GM18498 (cell line): ENCODE data around the gene CAPN11.

Source experiments
- ATAC-seq: cut with Tn5 transposase; IDR thresholded peaks from one replicate; pipeline ENCODE4 v1.9.1; 2021; ENCODE audit warnings: mild to moderate bottlenecking, moderate library complexity; ENCODE audit not compliant: unreplicated experiment

Gene CAPN11

DNA sequence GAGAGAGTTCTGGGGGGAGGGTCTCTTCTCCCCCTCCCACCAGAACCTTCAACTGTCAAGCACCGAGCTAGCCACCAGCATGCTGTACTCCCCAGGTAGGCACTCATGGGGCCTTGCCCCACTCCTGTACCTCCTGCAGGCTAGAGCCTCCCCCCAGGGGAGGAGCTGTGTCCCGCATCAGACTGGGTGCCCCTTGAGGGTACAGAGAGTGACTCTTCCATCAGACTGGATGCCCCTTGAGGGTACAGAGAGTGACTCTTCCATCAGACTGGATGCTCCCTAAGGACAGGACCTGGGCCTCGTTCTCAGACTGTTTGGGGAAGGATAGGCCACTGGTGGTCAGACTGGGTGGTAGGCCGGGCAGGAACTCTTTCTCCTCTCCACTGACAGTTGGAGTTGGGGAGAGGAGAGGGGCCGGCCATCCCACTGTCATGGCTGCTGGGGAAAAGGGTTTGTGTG, at the start of gene CAPN11:
Gene CAPN11 (plus strand): TSS at position 51 of the 459 bp plus-strand sequence. CDS start 29 bp downstream, at position 80.
- no peak for ATAC-seq

DNA sequence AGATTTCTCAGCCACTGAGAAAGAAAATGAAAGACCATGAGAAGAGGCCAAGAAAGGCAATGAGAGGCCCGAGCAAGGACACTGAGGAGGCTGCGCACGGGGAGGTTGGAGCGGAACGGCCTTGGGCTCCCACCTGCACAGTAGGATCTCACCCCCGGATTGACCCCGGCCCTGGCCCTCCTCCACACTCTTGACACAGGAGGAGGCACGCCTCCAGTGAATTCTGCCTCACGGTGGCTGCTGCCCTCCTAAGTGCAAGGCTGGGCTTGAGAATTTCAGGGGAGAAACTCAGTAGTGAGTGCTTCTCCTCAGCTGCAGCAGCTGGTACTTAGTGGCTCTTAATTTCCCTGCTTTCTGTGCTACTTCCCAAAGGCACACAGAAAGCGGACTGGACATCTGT, 49.4 kb upstream of the CAPN11 start:
- ATAC-seq: no peak

DNA sequence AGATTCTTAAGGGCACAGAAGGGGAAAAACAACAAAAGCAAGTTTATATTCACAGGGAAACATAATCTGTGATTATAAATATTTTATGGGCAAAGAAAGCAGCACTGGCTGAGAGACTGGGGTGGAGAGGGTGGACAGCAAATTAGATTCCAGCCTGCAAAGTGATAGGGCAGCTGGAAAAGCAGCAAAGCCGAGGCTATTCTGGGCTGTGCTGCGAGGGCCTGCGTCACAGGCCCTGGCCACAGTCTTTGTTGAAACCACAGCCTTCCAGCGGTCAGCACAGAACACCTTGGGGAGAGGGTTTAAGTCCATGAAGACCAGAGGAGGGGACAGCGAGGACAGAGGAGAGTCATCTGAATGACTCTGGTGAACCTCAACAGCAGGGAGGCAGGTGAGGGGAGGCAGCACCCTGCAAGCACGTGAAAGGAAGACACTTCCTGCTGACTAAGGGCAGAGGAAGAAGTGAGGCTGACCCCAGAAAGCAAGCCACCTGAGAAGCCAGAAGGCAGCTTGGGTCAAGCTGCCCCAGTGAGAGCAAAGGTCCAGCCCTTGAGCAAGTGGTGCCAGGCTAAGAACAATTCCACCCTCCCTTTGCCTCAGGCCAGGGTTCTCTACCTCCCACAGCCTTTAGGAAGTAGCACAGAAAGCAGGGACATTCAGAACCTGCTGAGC, 48.5 kb upstream of the CAPN11 start:
- no peak for ATAC-seq

DNA sequence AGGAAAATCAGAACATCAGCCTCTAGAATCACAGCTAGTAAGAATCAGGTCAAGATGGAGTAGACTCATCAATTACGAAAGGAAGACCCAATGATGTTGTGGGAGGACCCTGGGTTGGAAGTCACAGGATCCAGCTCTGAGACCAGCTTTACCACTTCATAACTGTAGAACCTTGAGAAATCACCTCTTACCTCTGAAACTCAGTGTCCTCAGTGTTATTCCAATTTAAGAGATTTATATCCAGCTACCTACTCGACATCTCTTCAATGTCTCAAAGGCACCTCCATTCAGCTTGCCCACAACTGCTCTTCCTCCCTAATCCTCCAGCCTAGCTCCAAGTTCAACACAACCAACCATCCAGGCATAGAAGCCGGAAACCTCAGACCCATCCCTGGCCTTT, 47.7 kb upstream of the CAPN11 start:
- ATAC-seq: no peak

DNA sequence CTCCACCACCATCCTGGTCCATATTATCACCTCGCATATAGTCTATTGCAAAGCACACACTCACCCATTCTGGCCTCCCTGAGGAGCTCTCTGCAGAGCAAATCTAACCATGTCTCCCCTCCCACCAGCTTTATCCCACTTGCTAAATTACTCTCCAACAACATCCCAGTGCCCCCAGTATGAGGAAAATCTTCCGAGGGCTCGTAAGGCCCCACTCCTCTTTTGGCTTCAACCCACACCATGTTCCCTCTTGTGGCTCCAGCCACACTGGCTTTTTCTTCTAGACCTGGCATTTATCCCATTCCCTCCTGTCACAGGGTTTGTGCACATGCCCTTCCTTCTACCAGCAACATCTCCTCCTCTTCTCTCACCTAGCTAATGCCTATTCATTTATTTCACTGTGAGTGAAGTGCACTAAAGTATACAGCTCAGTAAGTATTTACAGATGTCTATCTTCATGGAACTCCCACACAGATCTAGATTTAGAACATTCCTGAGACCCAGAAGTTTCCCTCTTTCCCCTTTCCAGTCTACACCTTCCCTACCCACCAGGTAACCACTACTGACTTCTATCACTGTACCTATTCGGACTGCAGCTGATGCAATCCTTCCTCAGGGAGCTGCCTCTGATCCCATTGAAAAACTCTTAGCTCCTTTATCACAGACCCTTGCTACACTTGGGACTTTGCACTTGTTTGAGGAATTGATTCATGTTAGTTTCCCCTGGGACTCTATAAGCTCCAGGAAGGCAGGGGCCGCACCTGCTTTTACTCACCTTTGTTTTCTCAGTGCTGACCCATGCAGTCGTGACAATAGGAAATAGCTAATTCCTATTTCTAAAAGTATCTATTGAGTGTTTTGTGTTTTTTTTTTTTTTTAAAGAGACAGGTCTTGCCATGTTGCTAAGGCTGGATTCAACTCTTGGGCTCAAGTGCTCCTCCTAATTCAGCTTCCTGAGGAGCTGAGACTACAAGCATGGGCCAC, 46.9 kb upstream of the CAPN11 start:
- ATAC-seq: no peak

DNA sequence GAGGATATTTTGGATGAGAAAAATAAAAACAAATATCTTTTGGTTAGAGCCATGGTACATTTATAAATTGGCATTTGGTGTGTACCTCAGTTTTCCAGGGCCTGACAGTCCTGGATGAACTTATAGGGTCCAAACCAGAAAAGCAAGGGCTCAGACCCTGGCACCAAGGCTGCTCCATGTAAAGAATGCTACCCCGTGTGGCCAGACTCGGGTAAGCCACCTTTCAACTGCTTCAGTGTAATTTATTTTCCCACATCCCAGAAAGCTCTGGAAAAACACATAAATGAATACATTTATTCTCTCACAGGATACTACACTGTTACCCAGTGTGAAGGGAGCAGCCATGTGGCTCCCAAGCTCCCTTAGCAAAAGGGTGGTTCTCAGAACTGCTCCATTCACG, 45.2 kb upstream of the CAPN11 start:
- ATAC-seq: no peak

DNA sequence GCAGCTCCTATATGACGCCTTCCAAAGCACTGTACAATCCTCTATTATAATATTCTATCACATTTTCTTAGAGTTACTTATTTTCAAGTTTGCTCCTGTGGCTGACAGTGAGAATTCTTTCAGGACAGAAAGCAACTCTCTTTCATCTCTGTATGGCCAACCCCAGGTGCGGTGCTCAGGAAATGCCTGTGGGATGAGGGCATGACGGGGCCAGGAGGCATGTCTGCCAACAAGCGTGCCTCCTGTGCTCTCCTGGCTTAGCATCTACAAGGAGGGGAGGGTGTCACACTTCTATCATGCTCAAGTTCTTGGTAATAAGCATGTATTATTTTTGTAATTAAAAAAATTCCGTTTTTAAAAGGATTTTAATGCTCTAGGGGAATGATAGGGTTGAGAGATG, 42.8 kb upstream of the CAPN11 start:
- no peak for ATAC-seq

DNA sequence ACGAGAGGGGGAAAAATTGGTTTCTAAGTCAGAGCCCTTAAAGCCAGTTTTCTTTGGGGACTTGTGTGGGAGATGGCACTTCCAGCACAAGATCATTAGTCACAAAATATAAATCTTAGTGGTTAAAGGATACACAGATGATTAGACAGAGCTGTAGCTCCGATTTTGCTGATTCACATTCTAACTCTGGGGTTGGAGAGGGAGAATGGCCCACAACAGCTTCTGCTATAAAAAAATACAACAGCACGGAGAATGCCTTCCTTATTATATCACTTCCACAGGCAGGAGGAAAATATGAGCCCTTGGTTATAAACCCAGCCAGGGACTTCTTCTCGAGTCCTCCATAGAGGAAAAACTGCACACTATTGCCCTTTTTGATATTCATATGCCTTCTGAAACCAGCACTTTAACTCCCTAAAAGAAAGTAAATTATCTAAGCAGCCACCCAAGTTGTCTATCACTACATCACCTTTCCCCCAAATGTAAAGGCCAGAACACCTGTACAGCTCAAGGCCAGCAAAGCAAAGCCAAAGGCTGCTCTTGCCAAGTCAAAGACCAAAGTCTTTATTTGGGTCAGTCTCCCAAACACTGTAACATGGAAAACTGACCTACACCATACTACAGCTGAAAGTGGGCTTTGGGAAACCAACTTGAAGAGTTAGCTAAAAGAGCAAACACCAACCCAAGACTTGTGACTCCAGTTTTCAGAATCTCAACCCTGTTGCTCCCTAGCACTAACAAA, 41.8 kb upstream of the CAPN11 start:
- ATAC-seq: no peak

DNA sequence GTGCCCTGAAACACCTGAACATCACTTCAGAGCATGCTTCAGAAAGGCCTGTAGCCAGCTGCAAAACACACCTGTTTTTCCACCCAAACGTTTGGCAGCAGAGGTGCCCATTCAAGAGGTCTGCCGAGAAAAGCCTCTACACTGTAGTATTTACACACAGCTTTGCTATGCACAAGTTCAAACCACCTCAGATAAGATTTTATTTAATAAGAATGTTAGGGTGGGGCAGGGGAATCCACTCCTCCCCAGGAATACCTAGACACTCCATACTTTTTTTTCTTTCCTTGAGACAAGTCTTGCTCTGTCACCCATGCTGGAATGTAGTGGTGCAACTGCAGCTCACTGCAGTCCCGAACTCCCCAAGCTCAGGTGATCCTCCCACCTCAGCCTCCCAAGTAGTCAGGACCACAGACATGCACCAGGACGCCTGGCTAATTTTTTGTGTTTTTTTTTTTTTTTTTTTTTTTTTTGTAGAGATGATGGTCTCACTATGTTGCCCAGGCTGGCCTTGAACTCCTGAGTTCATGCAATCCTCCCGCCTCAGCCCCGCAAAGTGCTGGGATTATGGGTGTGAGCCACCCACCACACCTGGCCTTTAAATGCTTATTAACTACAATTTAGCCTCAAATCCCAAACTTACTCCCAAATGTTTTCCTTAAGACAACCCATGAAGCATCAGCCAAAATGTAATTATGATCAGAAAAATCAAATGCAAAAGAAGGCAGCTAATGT, 41.1 kb upstream of the CAPN11 start:
- ATAC-seq: no peak

DNA sequence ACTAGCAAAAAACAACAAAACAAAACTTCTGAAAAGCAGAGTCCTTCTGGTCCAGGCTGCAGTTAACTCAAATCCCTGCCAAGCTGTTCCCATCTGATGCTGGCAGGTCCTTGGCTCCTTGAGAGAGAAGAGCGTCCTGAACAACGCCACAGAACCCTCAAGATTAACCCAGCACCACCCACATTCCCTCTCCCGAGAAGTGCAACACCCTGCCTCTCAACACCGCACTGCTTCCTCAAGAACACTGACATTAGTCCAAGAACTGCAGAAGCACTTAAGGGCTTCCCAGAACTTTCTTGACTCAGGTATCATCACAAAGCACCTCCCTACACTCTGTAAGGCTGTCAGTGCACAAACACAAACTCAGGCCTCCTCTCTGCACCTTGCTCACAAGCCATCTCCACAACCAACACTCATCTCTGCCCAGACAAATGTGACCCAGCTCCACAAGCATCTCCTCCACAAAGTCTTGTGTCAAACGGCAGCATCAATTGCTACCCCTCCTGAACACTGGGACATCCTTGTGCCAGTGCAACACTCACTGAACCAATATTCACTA, 38.8 kb upstream of the CAPN11 start:
- no peak for ATAC-seq

DNA sequence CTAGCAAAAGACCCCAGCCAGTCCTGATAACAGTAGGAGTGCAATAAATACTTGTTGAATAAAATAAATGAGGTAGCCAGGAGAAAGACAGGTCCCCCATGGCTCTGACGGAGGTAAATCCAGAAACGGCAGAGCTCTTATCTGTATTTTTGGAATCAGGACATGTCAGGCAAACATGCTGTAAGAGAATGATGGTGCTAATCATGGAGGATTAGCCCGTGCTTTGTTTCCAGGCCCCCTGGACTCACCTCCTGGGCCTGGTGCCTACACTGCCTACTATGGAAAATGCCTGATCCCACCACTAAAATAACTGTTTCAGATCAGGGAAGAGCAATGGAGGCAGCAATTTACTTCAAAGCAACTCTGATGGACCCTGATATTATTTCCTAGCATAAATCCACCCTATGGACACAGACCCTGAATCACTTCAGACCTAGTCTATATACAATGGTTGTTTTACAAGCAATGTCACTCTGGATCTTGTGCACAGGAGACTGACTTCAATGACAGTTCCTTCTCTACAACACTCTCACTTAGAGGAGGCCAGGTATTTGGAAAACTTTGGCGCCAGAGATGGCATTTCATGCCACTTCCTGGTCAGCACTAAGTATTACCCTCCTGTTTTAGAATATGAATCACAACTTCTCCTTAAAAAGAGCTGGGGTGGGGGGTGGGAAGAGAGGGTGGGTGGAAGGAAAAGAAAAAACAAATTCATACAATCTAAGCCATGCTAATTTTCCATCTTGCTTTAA, 37.8 kb upstream of the CAPN11 start:
- ATAC-seq: no peak

DNA sequence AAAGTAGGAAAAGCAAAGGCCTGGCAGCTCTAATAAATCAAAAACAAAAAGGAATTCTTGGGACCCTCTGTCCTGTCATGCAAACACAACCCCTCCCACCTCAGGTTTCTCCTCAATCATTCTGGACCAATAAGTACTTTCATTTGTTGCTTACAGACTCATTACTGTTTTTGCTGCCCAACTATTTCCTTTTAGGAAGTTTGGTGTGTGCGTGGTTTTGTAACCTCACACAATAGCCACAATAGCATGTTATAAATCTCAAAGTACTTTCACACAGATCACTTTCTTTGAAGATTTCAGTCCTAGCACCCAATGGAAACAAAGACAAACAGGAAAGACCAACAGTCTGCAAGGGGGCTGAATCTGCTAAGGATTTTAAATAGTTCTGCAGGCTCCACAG, 35.8 kb upstream of the CAPN11 start:
- no peak for ATAC-seq

DNA sequence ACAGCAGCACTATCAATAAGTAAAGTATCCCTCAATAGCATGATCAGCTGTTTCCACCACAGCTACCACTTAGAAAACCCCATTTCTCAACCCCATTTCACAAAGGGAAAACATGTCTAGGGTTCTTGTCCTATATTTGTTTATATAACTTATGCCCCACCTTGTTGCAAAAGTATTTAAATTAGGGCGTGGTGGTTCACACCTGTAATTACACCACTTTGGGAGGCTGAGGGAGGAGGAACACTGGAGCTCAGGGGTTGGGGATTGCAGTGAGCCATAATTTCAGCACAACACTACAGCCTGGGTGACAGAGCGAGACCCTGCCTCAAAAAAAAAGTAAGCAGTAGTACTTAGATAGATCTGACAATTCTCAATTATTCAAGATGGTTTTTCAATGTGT, 35.1 kb upstream of the CAPN11 start:
- ATAC-seq: no peak

DNA sequence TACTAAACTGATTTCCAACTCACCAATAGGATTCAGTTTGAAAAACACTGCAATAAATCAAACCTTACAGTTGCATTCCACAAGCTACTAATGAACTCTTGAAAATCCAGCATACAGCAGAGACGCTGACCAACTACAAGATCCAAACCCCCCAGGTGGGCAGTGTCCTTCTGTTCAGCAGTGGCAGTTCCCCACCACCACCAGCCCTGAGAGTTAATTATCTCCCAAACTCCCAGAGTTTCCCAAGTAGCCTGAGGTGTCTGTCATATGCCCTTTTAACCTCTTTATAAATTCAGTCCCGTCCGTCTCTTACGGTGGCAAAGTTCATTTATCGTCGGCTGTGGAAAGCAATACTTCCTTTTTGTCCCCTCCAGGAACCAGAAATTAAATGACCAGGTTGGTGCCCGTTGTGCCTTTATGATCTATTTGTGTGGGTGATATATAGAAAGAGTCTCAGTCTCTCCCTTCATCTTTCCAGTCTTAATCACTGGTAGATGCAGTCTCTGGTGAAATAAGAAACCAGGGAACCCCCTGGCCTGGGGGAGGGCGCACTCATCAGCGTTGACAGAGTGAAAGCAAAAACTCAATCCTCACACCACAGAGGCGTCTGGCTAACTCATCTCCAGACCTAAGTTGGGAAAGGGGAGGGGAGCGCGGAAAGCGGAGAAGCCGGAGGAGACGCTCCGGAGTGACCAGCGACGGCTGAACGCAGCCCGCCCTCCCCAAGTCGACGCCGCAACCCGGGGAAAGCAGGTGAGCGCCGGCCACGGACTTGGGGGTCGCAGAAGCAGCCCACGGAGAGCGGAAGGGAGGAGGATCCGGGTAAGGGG, 32.1 kb upstream of the CAPN11 start:
- ATAC-seq: peak; percentile 50

DNA sequence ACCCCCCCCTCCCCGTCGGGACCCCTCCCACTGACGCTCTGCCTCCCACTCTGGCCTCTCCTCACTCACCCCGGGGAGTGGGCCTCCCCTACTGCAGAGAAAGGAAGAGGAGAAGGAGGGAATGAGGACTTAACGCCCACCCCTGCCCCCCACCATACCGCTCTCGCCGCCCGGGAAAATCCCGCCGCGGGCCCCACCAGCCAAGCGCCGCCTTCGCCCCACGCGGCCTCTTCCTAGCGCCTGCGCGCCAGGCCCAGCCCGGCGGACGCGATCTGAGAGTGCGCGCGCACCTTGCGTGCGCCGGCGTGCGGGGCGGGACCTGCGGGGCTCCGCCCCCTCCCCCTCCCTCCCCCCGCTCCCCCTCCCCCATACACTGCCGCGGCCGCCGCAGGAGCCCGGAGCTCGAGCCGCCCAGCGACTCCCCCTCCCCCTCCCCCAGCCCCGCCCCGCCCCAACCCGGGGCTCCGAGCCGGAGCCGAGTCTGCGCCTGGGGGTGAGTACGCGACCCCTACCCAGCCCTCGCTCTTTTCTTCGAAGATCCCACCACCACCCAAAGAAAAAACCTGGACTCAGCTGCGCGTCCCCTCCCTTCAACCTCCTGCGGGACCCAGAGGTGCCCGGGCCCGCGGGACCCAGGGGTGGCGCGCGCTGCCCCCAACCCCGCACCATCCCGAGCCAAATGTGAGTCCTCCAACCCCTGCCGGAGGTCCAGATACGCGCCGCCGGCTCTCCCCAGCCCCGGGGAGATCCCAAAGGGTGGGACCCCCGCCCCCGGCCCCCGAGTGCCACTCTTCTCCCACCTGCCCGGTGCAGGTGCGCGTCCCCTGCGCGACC, 31.2 kb upstream of the CAPN11 start, which contains the start of the genes MRPL14 and TMEM63B:
Gene MRPL14 (minus strand): TSS at position 267 of the 834 bp plus-strand sequence. CDS start 10,841 bp downstream, outside the sequence.
Gene TMEM63B (plus strand): TSS at position 369 of the 834 bp plus-strand sequence. CDS start 7,031 bp downstream, outside the sequence.
- ATAC-seq: peak; percentile 75

DNA sequence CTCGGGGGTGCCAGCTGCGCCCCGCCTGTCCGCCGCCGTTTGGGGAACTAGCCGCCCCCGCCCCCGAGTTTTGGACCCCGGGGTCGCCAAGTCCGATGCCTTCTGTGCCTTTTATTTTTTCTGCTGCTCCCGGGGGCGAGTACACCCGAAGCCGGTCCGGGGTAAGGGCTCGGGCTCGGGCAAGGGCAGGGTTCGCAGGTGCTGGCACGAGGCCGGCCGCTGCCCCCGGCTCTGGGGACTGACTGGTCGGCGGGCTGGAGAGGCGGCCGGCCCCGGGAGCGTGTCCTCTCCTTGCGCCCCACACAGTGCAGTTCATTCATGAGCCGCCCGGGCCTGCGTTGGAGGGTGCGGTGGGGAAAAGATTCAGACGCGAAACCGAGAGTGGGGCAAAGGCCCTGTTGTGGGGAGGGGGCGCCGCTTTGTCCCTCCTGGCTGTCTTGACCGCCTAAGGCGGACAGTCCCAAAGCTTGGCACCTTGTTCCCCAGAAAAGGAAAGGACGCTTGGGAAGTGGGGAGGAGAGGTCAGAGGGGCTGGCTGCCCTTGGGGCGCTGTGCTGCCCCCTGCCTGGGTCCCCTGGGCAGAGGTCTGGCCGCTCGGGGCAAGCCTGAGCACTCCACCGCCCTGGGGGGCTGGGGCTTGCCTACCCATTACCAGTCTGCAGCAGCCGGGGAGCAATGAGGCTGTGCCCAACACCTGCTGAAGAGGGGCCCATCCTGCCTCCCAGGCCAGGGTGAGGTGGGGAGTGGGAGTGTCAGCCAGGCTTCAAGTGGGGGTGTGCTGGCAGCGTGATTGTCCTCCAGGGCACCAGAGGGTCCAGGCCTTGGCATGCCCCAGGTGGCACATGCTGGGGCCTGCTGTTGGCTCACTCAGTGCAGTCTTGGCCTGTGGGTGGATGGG, 30.4 kb upstream of the CAPN11 start:
- ATAC-seq: peak; percentile 23
